HepG2 (cell line): ENCODE results near the gene CSTF1. TPM values are rescaled to one million over a fixed set of nuclear protein-coding genes. Genes with fewer than 3 reads are reported as not detected.

Experiments used
- ATAC-seq: fragments of 200-7000 bp; cut with Tn5 transposase; 3 replicates; pipeline ENCODE4 v1.9.1; 2020; ENCODE audit warnings: mild to moderate bottlenecking, moderate library complexity
- BruUV-seq: library from RNA; stranded (reverse); fragments of 400-500 nt; replicated peaks from 2 replicates; lab custom pipeline; 2021; lab: Mats Ljungman, UMichigan
- CTCF ChIA-PET: fragments of 300-600 bp; formaldehyde crosslinking; extraction: SDS; loops from one replicate; lab custom pipeline; 2021; ENCODE audit warnings: low total read pairs, inconsistent platforms, low intra/inter-chr PET ratio; lab: Yijun Ruan, JAX
- POLR2A ChIA-PET: fragments of 350-600 bp; sonication (Branson Sonifier 250); formaldehyde crosslinking; loops from one replicate; lab custom pipeline; 2020; ENCODE audit warnings: antibody characterized with exemption, inconsistent platforms; lab: Yijun Ruan, JAX
- DNase-seq: peaks from one replicate; pipeline ENCODE4 v3.0.0-alpha.2; 2015; ENCODE audit warnings: low spot score
- FAIRE-seq: peaks from 3 replicates; lab custom pipeline; 2011; peaks lifted over from hg19 to GRCh38; lab: Jason Lieb, UNC
- H2AFZ ChIP-seq: one replicate; pipeline ENCODE4 v1.6.1; 2011; ENCODE audit warnings: low read length, inconsistent platforms
- H3K27ac ChIP-seq: fragments of 300-600 bp; 3 replicates; pipeline ENCODE4 v1.8.0; 2011; ENCODE audit warnings: mixed run types, mild to moderate bottlenecking, mixed read lengths, low read length, inconsistent platforms; ENCODE audit not compliant: insufficient read depth; ENCODE audit errors: extremely low read length
- H3K27me3 ChIP-seq, 2 experiments: fragments of 200-600 bp in 1 of 2; 2 replicates in 1 of 2; 3 replicates in 1 of 2; pipeline versions ENCODE4 v1.6.0 to v1.8.0; 2011; ENCODE audit warnings: low read length in 2 of 2, mild to moderate bottlenecking in 2 of 2, moderate library complexity in 2 of 2, inconsistent platforms in 1 of 2; ENCODE audit not compliant: insufficient read depth in 2 of 2, control insufficient read depth in 1 of 2
- H3K36me3 ChIP-seq, 2 experiments: fragments of 200-600 bp in 1 of 2; replicated peaks in 1 of 2; 2 replicates in 1 of 2; 3 replicates in 1 of 2; pipeline versions ENCODE4 v1.5.1 to v1.8.0; 2011; ENCODE audit warnings: low read length in 2 of 2, inconsistent platforms in 1 of 2; ENCODE audit not compliant: insufficient read depth in 2 of 2, control insufficient read depth in 1 of 2
- H3K4me1 ChIP-seq: 2 replicates; pipeline ENCODE4 v1.5.1; 2012; ENCODE audit warnings: low read length, inconsistent platforms; ENCODE audit not compliant: insufficient read depth
- H3K4me2 ChIP-seq: 2 replicates; pipeline ENCODE4 v1.6.0; 2011; ENCODE audit warnings: low read depth, low read length, inconsistent platforms
- H3K4me3 ChIP-seq, 3 experiments: fragments of 200-600 bp in 1 of 3; sonication (generic), shearing (Covaris generic) in 1 of 3; replicated peaks in 1 of 3; 2 replicates each; pipeline ENCODE4 v1.5.1; 2011 to 2016; ENCODE audit warnings: low read length in 3 of 3, inconsistent platforms in 2 of 3, low read depth in 2 of 3, mild to moderate bottlenecking in 2 of 3, control low read depth in 1 of 3, mixed read lengths in 1 of 3; ENCODE audit not compliant: insufficient read depth in 1 of 3
- H3K79me2 ChIP-seq: one replicate; pipeline ENCODE4 v1.6.1; 2011; ENCODE audit warnings: low read length, inconsistent platforms; ENCODE audit not compliant: insufficient read depth
- H3K9ac ChIP-seq: 2 replicates; pipeline ENCODE4 v1.6.0; 2011; ENCODE audit warnings: mild to moderate bottlenecking, low read depth, low read length, inconsistent platforms; ENCODE audit not compliant: insufficient read depth
- H3K9me3 ChIP-seq: 2 replicates; pipeline ENCODE4 v1.5.1; 2012; ENCODE audit warnings: mild to moderate bottlenecking, low read length
- H4K20me1 ChIP-seq: 2 replicates; pipeline ENCODE4 v1.6.0; 2011; ENCODE audit warnings: inconsistent platforms, mild to moderate bottlenecking, low read length, moderate library complexity; ENCODE audit not compliant: insufficient read depth
- DZIP1 ChIP-seq: sonication (generic); formaldehyde crosslinking; IDR thresholded peaks from 2 replicates; pipeline ENCODE4 v1.5.0; 2020; ENCODE audit warnings: mild to moderate bottlenecking, missing genetic modification reagents
- HDAC6 ChIP-seq: fragments of 200-600 bp; sonication (generic); IDR thresholded peaks from 2 replicates; pipeline ENCODE4 v1.7.0; 2017; ENCODE audit warnings: mild to moderate bottlenecking, antibody characterized with exemption, low read length, low read depth
- HNF4A ChIP-seq: sonication (generic); formaldehyde crosslinking; IDR thresholded peaks from 2 replicates; pipeline ENCODE4 v1.4.0; 2020; ENCODE audit warnings: missing genetic modification reagents
- MYC ChIP-seq: sonication (generic); formaldehyde crosslinking; IDR thresholded peaks from 2 replicates; pipeline ENCODE4 v1.9.0; 2021; ENCODE audit warnings: missing genetic modification reagents, borderline replicate concordance
- NR2F6 ChIP-seq, 2 experiments: IDR thresholded peaks; 2 replicates each; pipeline ENCODE4 v1.6.1; 2016; ENCODE audit warnings: antibody characterized with exemption in 1 of 2, mild to moderate bottlenecking in 1 of 2
- RARA ChIP-seq: IDR thresholded peaks from 2 replicates; pipeline ENCODE4 v1.6.1; 2016; ENCODE audit warnings: missing genetic modification reagents, missing compliant biosample characterization
- RXRA ChIP-seq: sonication (generic); formaldehyde crosslinking; IDR thresholded peaks from 2 replicates; pipeline ENCODE4 v1.5.1; 2020; ENCODE audit warnings: missing genetic modification reagents
- SOX13 ChIP-seq, 3 experiments: fragments of 450-650 bp in 1 of 3; sonication (generic) in 1 of 3; formaldehyde crosslinking in 1 of 3; IDR thresholded peaks in 2 of 3; conservative IDR thresholded peaks in 1 of 3; 2 replicates each; pipeline versions ENCODE4 v1.5.0 to v1.6.1; 2016 to 2020; ENCODE audit warnings: antibody characterized with exemption in 1 of 3, mild to moderate bottlenecking in 1 of 3, missing compliant biosample characterization in 1 of 3, missing genetic modification reagents in 1 of 3, moderate library complexity in 1 of 3
- SOX5 ChIP-seq: IDR thresholded peaks from 2 replicates; pipeline ENCODE4 v1.6.1; 2016; ENCODE audit warnings: borderline replicate concordance
- ZBTB40 ChIP-seq, 2 experiments: fragments of 450-650 bp in 1 of 2; sonication (generic) in 1 of 2; formaldehyde crosslinking in 1 of 2; IDR thresholded peaks; 2 replicates each; pipeline versions ENCODE4 v1.6.1 to v1.8.0; 2016 to 2022; ENCODE audit warnings: antibody characterized with exemption in 1 of 2, mild to moderate bottlenecking in 1 of 2, missing genetic modification reagents in 1 of 2
- WGBS: methylation state at CpG from one replicate; pipeline ENCODE4 v1.1.6; 2017; ENCODE audit warnings: low lambda C conversion rate; 5-methylcytosine and 5-hydroxymethylcytosine counted together
- in situ Hi-C: cut with HindIII; loops from 2 replicates; pipeline ENCODE4 v1.10.0; 2017; ENCODE audit warnings: low pct_unique_long_range_greater_than_20kb; ENCODE audit not compliant: extremely low pct_ligation_motif_present
- intact Hi-C: fragments of 100-400 bp; cut with micrococcal nuclease; formaldehyde crosslinking; loops from one replicate; pipeline ENCODE4 v1.10.0; 2022; ENCODE audit not compliant: unreplicated experiment
- polyA plus RNA-seq, 8 experiments: library from polyadenylated mRNA; depleted of rRNA in 3 of 8; stranded (reverse) in 7 of 8; unstranded in 1 of 8; fragments of >200 nt; fragmentation: Illumina TruSeq in 4 of 8; extraction: Trizol in 4 of 8; gene quantifications; 2 replicates each; pipeline versions ENCODE4 v1.2.1 to v1.2.3, GENCODE V29; 2011 to 2016; ENCODE audit warnings: low read depth in 4 of 8, missing spikeins in 1 of 8, mixed read lengths in 1 of 8; ENCODE audit not compliant: insufficient read depth in 1 of 8
- total RNA-seq, 5 experiments: library from RNA; depleted of rRNA; stranded (reverse); fragments of >200 nt; fragmentation: Illumina TruSeq; extraction: Trizol; gene quantifications; 2 replicates each; pipeline ENCODE4 v1.2.3, GENCODE V29; 2016; ENCODE audit warnings: low read depth in 1 of 5

CSTF1 gene
- total and polyA plus RNA-seq, 2 of the 13 experiments (the other 11 are each of a cell fraction or from before 2014, with no cell fraction given), result 70.9 to 100 TPM

- no peak for TF ChIP-seq DZIP1 (CRISPR knock-in tag)
- no peak for TF ChIP-seq MYC (CRISPR knock-in tag)
Observed at GRCh38 chr20:56418385-56418861, 26.0 kb downstream of the CSTF1 start (continued).

- Histone ChIP-seq H3K27ac (no peak overlapping the region), H3K79me2 (no peaks in the 10 kb centered on the region), H3K4me2 (no peak overlapping the region), H3K9me3 (no peaks in the 10 kb centered on the region), H2AFZ (no peak overlapping the region), H3K4me3 (no peak overlapping the region), H3K36me3 (no peaks in the 10 kb centered on the region), H3K27me3 (no peaks in the 10 kb centered on the region), H3K9ac (no peak overlapping the region), H4K20me1 (no peaks in the 10 kb centered on the region), H3K4me1 (peaks cover 62% of the 10 kb centered on the region)
- FAIRE-seq (no peak), ATAC-seq (no peak), DNase-seq (no peak)
- POLR2A ChIA-PET, result interaction anchor here (1.3 kb wide), 1 partner anchor 28 kb away, joined by 4 read pairs; the partner anchor contains the start of genes AURKA and CSTF1
- intact Hi-C loops, result no loop called here
- CTCF ChIA-PET, result no interaction called here
- no TSS peak for BruUV-seq
- in situ Hi-C loops, result no loop called here
- WGBS, result 53% methylated on average over 2 of the region's 2 CpGs
- TF ChIP-seq HNF4A (peak; percentile 6; the same call in 1 of the 2 replicates), HDAC6 (no peak), SOX13 (IDR thresholded peaks at IDR 0.05) (no peak), SOX13 (CRISPR knock-in tag; conservative IDR thresholded peaks at IDR 0.05 in 1 of 2, IDR thresholded peaks at IDR 0.05 in 1 of 2) (peak in 1 of 2 experiments; percentile 74; a peak in 2 of 4 replicates), RARA (peak; percentile 42; the same call in 1 of the 2 replicates), SOX5 (CRISPR knock-in tag) (peak; percentile 18; the same call in 1 of the 2 replicates), RXRA (CRISPR knock-in tag) (peak; percentile 41; the same call in 1 of the 2 replicates), NR2F6 (IDR thresholded peaks at IDR 0.05) (peak; percentile 20; the same call in 1 of the 2 replicates), NR2F6 (CRISPR knock-in tag; IDR thresholded peaks at IDR 0.05) (no peak), ZBTB40 (IDR thresholded peaks at IDR 0.05) (no peak), ZBTB40 (CRISPR knock-in tag; IDR thresholded peaks at IDR 0.05) (no peak)
Observed at GRCh38 chr20:56420028-56420427, 27.6 kb downstream of the CSTF1 start.
